H1 (cell line): Measurements from ENCODE around the gene UCHL5. TPM values are rescaled to one million over a fixed set of nuclear protein-coding genes. Genes with fewer than 3 reads are reported as not detected.
"Not testable (repeated sequence)": the region's sequence is repeated elsewhere in the genome, so short reads cannot be mapped to it uniquely, and the experiment has no call there.

Experiments used
- CTCF ChIA-PET: fragments of 300-600 bp; sonication (Branson Sonifier 250); formaldehyde crosslinking; loops from one replicate; lab custom pipeline; 2021; ENCODE audit not compliant: partially characterized antibody; lab: Charles Lee
- POLR2A ChIA-PET: fragments of 300-600 bp; sonication (Branson Sonifier 250); formaldehyde crosslinking; loops from one replicate; lab custom pipeline; 2021; ENCODE audit warnings: inconsistent platforms; ENCODE audit not compliant: partially characterized antibody; lab: Charles Lee
- DNase-seq, 2 experiments: peaks; one replicate each; pipeline versions ENCODE4 v3.0.0 to v3.0.0-alpha.2; 2010 to 2022; ENCODE audit warnings: low spot score in 2 of 2, low read depth in 1 of 2, mixed read lengths in 1 of 2
- FAIRE-seq: peaks from 2 replicates; lab custom pipeline; 2011; peaks lifted over from hg19 to GRCh38; lab: Jason Lieb, UNC
- H2AFZ ChIP-seq: 2 replicates; pipeline ENCODE4 v1.8.1; 2012; ENCODE audit warnings: low read length, inconsistent platforms
- H2AK5ac ChIP-seq: 2 replicates; pipeline ENCODE4 v1.6.1; 2013; ENCODE audit warnings: low read depth, low read length
- H2BK120ac ChIP-seq: replicated peaks from 2 replicates; pipeline ENCODE3; 2013; ENCODE audit warnings: low read depth, low read length, inconsistent platforms
- H2BK12ac ChIP-seq: 2 replicates; pipeline ENCODE4 v1.6.1; 2013; ENCODE audit warnings: low read depth, low read length
- H2BK15ac ChIP-seq: 2 replicates; pipeline ENCODE4 v1.6.1; 2013; ENCODE audit warnings: low read length
- H2BK20ac ChIP-seq: 2 replicates; pipeline ENCODE4 v1.6.1; 2013; ENCODE audit warnings: low read length
- H2BK5ac ChIP-seq: 2 replicates; pipeline ENCODE4 v1.6.1; 2013; ENCODE audit warnings: low read depth, low read length
- H3K14ac ChIP-seq: 2 replicates; pipeline ENCODE4 v1.6.1; 2013; ENCODE audit warnings: inconsistent platforms; ENCODE audit not compliant: insufficient read length
- H3K18ac ChIP-seq: 2 replicates; pipeline ENCODE4 v1.6.1; 2013; ENCODE audit warnings: low read length; ENCODE audit errors: extremely low read depth
- H3K23ac ChIP-seq: 2 replicates; pipeline ENCODE4 v1.6.1; 2013; ENCODE audit warnings: inconsistent platforms; ENCODE audit not compliant: insufficient read length
- H3K23me2 ChIP-seq: 2 replicates; pipeline ENCODE4 v1.6.1; 2013; ENCODE audit warnings: low read depth, low read length
- H3K27ac ChIP-seq: 2 replicates; pipeline ENCODE4 v1.6.1; 2011; ENCODE audit warnings: low read depth, low read length, inconsistent platforms
- H3K27me3 ChIP-seq, 4 experiments: replicated peaks in 1 of 4; 1 replicate in 1 of 4; 2 replicates in 3 of 4; pipeline versions ENCODE4 v1.6.1 to v1.8.1; 2011 to 2013; ENCODE audit warnings: low read length in 3 of 4, mild to moderate bottlenecking in 3 of 4, inconsistent platforms in 2 of 4, mixed read lengths in 2 of 4, moderate library complexity in 1 of 4; ENCODE audit not compliant: control insufficient read depth in 3 of 4, insufficient read depth in 3 of 4; ENCODE audit errors: extremely low read depth in 1 of 4
- H3K36me3 ChIP-seq, 4 experiments: 2 replicates each; pipeline versions ENCODE4 v1.6.1 to v1.8.1; 2011 to 2013; ENCODE audit warnings: mild to moderate bottlenecking in 4 of 4, low read length in 3 of 4, moderate library complexity in 2 of 4, control low read depth in 1 of 4, inconsistent platforms in 1 of 4; ENCODE audit not compliant: insufficient read depth in 4 of 4, control insufficient read depth in 2 of 4
- H3K4ac ChIP-seq: replicated peaks from 2 replicates; pipeline ENCODE3; 2013; ENCODE audit warnings: low read length, low read depth, mixed read lengths, inconsistent platforms; ENCODE audit not compliant: insufficient read length
- H3K4me1 ChIP-seq, 4 experiments: replicated peaks in 1 of 4; 1 replicate in 1 of 4; 2 replicates in 3 of 4; pipeline versions ENCODE4 v1.6.1 to v1.8.1; 2011 to 2013; ENCODE audit warnings: low read length in 3 of 4, inconsistent platforms in 2 of 4, mixed read lengths in 1 of 4; ENCODE audit not compliant: insufficient read depth in 4 of 4, control insufficient read depth in 3 of 4
- H3K4me2 ChIP-seq, 2 experiments: 2 replicates each; pipeline versions ENCODE4 v1.6.1 to v1.8.1; 2011 to 2013; ENCODE audit warnings: low read depth in 2 of 2, low read length in 2 of 2, control low read depth in 1 of 2, inconsistent platforms in 1 of 2, mild to moderate bottlenecking in 1 of 2; ENCODE audit not compliant: insufficient read depth in 1 of 2
- H3K4me3 ChIP-seq, 4 experiments: fragments of 200-600, 300-600 bp in 1 of 4; sonication (generic), shearing (Covaris generic), sonication (Bioruptor Twin) in 1 of 4; 2 replicates each; pipeline versions ENCODE4 v1.5.1 to v1.8.1; 2011 to 2016; ENCODE audit warnings: low read length in 4 of 4, low read depth in 3 of 4, control low read depth in 2 of 4, inconsistent platforms in 2 of 4, mild to moderate bottlenecking in 2 of 4, mixed read lengths in 1 of 4, moderate library complexity in 1 of 4; ENCODE audit not compliant: insufficient read depth in 2 of 4; ENCODE audit errors: extremely low read depth in 1 of 4
- H3K56ac ChIP-seq: replicated peaks from 2 replicates; pipeline ENCODE3; 2013; ENCODE audit warnings: low read depth, mild to moderate bottlenecking, mixed read lengths, low read length, inconsistent platforms; ENCODE audit not compliant: insufficient read length
- H3K79me1 ChIP-seq: 2 replicates; pipeline ENCODE4 v1.6.1; 2013; ENCODE audit warnings: low read depth, low read length, control low read depth
- H3K79me2 ChIP-seq, 2 experiments: 2 replicates each; pipeline versions ENCODE4 v1.6.1 to v1.8.1; 2012 to 2013; ENCODE audit warnings: low read length in 2 of 2, mild to moderate bottlenecking in 2 of 2, inconsistent platforms in 1 of 2; ENCODE audit not compliant: insufficient read depth in 2 of 2, control insufficient read depth in 1 of 2
- H3K9ac ChIP-seq, 4 experiments: replicated peaks in 1 of 4; 1 replicate in 1 of 4; 2 replicates in 3 of 4; pipeline versions ENCODE4 v1.6.1 to v1.8.1; 2011 to 2013; ENCODE audit warnings: low read depth in 3 of 4, low read length in 3 of 4, control low read depth in 2 of 4, mild to moderate bottlenecking in 2 of 4, moderate library complexity in 2 of 4, inconsistent platforms in 1 of 4; ENCODE audit errors: extremely low read depth in 1 of 4
- H3K9me3 ChIP-seq, 2 experiments: 2 replicates each; pipeline versions ENCODE4 v1.6.1 to v1.8.1; 2012 to 2013; ENCODE audit warnings: mild to moderate bottlenecking in 2 of 2, moderate library complexity in 2 of 2, control low read depth in 1 of 2, inconsistent platforms in 1 of 2, low read depth in 1 of 2, low read length in 1 of 2, mixed read lengths in 1 of 2; ENCODE audit not compliant: insufficient read depth in 2 of 2
- H4K20me1 ChIP-seq, 2 experiments: replicated peaks in 1 of 2; 2 replicates each; pipeline versions ENCODE3 to v1.8.1; 2011 to 2013; ENCODE audit warnings: inconsistent platforms in 2 of 2, low read length in 2 of 2, mild to moderate bottlenecking in 1 of 2; ENCODE audit not compliant: insufficient read depth in 2 of 2, control insufficient read depth in 1 of 2
- H4K5ac ChIP-seq: 2 replicates; pipeline ENCODE4 v1.6.1; 2013; ENCODE audit warnings: low read length, low read depth, mixed read lengths, inconsistent platforms; ENCODE audit not compliant: insufficient read length
- H4K8ac ChIP-seq: 2 replicates; pipeline ENCODE4 v1.8.0; 2013; ENCODE audit warnings: mild to moderate bottlenecking, moderate library complexity, low read length, inconsistent platforms; ENCODE audit not compliant: insufficient read depth; ENCODE audit errors: extremely low read depth
- H4K91ac ChIP-seq: replicated peaks from 2 replicates; pipeline ENCODE3; 2013; ENCODE audit warnings: low read length, mixed read lengths, inconsistent platforms; ENCODE audit not compliant: insufficient read length
- E2F6 ChIP-seq: IDR thresholded peaks from 2 replicates; pipeline ENCODE4 v1.6.1; 2012; ENCODE audit warnings: inconsistent platforms
- EZH2 ChIP-seq: fragments of 200-600 bp; sonication (generic); IDR thresholded peaks from 2 replicates; pipeline ENCODE4 v1.7.1; 2012; ENCODE audit warnings: low read depth, mild to moderate bottlenecking, moderate library complexity, low read length, inconsistent platforms; ENCODE audit not compliant: severe bottlenecking
- WGBS, 2 experiments: shearing (Covaris generic) in 1 of 2; methylation state at CpG; one replicate each; pipeline versions ENCODE4 v1.1.6 to v1.1.7; 2013 to 2015; ENCODE audit warnings: low lambda C conversion rate in 2 of 2, mixed read lengths in 2 of 2, inconsistent platforms in 1 of 2, low coverage in 1 of 2, missing lambda C conversion rate in 1 of 2; ENCODE audit not compliant: insufficient replicate concordance in 2 of 2, insufficient coverage in 1 of 2, insufficient read length in 1 of 2; ENCODE audit errors: extremely low coverage in 1 of 2, missing lambda C conversion rate in 1 of 2; 5-methylcytosine and 5-hydroxymethylcytosine counted together
- polyA plus RNA-seq, 7 experiments: library from polyadenylated mRNA; depleted of rRNA in 3 of 7; stranded (reverse) in 5 of 7; unstranded in 2 of 7; fragments of >200 nt in 5 of 7; fragments of 200-250 nt in 2 of 7; gene quantifications; 1 replicate in 5 of 7; 2 replicates in 1 of 7; 4 replicates in 1 of 7; pipeline versions ENCODE4 v1.2.1 to v1.2.3, GENCODE V29; 2011 to 2013; ENCODE audit warnings: missing spikeins in 2 of 7, mixed read lengths in 2 of 7
- total RNA-seq: library from RNA; stranded (reverse); fragmentation: NEBNext Ultra II Directional; extraction: Animal tissue kit (Norgen Biotek cat#: 25700); gene quantifications from 2 replicates; pipeline ENCODE4 v1.2.1, GENCODE V29; 2021

Gene UCHL5
- total and polyA plus RNA-seq, 2 of the 8 experiments (the other 6 are each of a cell fraction or from before 2014, with no cell fraction given): 12.0 to 40.0 TPM

GRCh38 chr1:192993426-192994085 is 65.6 kb downstream of the UCHL5 start (continued):
- TF ChIP-seq EZH2 (no peak), E2F6 (no peak)

GRCh38 chr1:192986748-192987334 is 72.3 kb downstream of the UCHL5 start:
- not testable (repeated sequence) for H4K91ac ChIP-seq, H4K5ac ChIP-seq, H2AFZ ChIP-seq, H3K4me1 ChIP-seq, H3K9ac ChIP-seq, H2BK20ac ChIP-seq, H3K14ac ChIP-seq, H3K27ac ChIP-seq, H2AK5ac ChIP-seq, H3K79me2 ChIP-seq, H3K4ac ChIP-seq, H2BK5ac ChIP-seq, H3K23ac ChIP-seq, DNase-seq, FAIRE-seq, H4K8ac ChIP-seq, H2BK12ac ChIP-seq, H3K4me2 ChIP-seq, H3K36me3 ChIP-seq, H3K27me3 ChIP-seq, H3K9me3 ChIP-seq, H2BK120ac ChIP-seq, H3K4me3 ChIP-seq, H4K20me1 ChIP-seq, H3K18ac ChIP-seq, H3K56ac ChIP-seq, H3K79me1 ChIP-seq, H2BK15ac ChIP-seq, H3K23me2 ChIP-seq
- CTCF ChIA-PET: interaction anchor here (1.4 kb wide), 1 partner anchor 12 kb away, joined by 7 read pairs; no protein-coding TSS in a partner anchor
- POLR2A ChIA-PET: interaction anchor here (1.5 kb wide), 1 partner anchor 13 kb away, joined by 3 read pairs; no protein-coding TSS in a partner anchor
- 98% methylated on average over 28 of the region's 38 CpGs; no CpG with 5 or more reads in 1 of the 2 experiments for WGBS, 2 experiments
